ENCODE data around the gene CDK10.
"Not testable (repeated sequence)": the region's sequence is repeated elsewhere in the genome, so short reads cannot be mapped to it uniquely, and the experiment has no call there.

Gene CDK10

DNA sequence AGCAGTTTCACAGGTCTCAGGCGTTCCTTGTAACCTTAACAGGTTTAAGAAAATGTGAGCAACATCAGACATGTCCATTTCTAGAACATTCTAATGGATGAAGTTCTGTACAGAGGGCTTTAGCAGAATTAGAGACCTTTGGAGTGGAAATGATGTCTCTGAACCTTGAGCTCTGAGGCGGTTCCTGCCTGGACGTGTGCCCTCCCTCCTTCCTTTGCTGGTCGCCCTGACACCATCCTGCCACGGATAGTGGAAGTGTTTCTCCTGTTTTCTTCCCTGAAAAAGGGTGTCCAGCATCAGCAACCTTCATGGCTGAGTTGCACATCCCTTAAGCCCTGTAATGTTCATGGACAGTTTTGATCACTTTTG, 17.7 kb upstream of the CDK10 start:
- no peak for DNase-seq (ENCODE audit: low spot score)

DNA sequence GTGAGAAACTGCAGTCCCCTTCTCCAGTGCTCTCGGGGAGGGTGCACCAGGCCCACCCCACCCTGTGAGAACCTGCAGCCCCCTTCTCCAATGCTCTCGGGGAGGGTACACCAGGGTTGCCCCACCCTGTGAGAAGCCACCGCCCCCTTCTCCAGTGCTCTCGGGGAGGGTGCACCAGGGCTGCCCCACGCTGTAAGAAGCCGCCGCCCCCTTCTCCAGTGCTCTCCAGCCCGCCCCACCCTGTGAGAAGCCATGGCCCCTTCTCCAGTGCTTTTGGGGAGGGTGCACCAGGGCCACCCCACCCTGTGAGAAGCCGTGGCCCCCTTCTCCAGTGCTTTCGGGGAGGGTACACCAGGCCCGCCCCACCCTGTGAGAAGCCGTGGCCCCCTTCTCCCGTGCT, 16.7 kb upstream of the CDK10 start:
- peak; percentile 3 for DNase-seq (ENCODE audit: low spot score)

DNA sequence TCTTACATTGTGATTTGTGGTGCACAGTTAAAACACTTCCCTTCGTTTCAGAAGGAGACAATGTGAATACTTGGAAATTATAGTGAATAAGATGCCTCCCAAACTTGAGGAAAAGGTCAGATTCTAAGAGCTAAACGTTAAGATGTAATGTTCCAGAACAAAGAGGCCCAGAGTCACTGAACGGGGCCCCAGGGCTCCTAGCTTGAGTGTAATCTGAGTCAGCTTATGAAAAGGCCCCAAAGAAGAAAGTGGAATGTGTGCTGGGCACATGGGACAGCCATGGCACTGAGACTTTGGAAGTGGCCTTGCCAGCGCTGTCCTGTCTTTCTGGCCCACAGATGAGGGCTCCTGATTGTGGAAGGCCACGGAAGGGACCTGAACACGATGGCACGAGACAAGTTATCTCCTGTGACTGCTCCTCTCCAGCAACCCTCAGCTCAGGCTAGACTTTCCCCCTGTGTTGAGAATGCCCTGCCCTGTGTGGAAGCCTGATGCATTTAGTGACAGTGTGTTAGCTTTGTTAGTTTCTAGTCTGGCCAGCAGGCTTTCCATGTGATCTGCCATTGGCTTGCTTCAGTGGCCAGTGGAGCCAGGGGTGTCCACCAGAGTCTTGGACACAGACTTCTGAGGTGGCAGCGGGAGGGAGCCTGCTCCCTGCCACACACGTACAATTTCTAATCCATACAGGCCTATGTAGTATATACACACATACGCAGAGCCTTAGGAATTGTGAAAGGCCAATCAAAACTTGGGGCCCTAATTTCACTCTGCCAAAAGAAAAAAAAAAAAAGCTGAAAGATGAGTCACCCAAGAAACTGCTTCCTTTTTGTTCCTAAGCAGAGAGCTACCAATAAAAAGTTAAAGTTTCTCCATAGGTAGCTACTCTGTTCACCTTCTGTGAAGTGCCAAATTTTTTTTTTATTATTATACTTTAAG, 15.7 kb upstream of the CDK10 start:
- peak; percentile 9 for DNase-seq (ENCODE audit: low spot score)

GRCh38 chr16:89671565-89671964, 14.9 kb upstream of the CDK10 start:
- not testable (repeated sequence) for DNase-seq (ENCODE audit: low spot score)

DNA sequence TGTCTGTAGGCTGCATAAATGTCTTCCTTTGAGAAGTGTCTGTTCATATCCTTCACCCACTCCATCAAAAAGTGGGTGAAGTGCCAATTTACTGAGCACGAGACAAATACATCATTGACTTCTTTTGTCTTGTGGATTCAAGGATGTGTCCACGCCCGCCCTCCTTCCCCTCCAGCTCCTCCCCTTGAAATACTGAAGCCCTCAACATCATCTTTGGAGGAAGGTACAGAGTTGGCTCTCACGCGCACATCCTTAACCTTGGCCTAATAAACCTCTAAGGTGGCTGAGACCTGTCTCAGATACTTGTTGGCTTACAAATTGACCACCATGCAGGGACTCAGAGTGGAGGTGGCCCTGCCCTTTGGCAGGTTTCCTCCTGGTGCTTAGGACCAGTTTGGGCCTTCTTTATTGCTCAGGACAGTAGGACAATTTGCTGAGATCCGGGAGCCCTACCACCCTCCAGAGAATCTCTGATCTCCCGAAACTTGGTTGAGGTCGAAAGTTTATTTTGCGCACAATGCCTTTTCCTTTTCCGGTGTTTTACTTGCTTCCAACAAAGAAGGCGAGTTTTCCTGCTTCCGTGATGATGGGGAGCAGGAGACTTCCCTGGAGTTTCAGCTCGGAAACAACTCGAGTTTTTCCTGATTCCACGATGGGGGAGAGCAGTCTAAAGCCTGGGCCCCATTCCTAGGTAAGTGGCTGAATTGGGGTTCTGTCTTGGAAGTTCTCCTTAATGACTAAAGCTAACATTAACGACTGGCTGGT, 14.1 kb upstream of the CDK10 start:
- DNase-seq (ENCODE audit: low spot score), result no peak

GRCh38 chr16:89678258-89678657, 8.2 kb upstream of the CDK10 start:
- no peak for DNase-seq (ENCODE audit: low spot score)

DNA sequence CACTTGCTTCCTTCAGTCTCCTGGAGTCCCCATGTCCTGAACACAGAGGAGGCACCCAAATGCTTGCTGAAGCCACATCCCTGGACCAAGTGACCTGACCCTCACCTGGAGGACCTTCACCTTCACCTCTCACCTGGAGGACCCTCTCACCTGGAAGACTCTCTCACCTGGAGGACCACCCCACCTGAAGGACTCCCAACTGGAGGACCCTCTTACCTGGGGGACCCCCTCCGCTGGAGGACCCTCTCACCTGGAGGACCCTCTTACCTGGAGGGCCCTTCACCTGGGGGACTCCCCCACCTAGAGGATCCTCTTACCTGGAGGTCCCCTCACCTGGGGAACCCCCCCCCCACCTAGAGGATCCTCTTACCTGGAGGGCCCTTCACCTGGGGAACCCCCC, 573 bp upstream of the CDK10 start:
- no peak for DNase-seq (ENCODE audit: low spot score)

DNA sequence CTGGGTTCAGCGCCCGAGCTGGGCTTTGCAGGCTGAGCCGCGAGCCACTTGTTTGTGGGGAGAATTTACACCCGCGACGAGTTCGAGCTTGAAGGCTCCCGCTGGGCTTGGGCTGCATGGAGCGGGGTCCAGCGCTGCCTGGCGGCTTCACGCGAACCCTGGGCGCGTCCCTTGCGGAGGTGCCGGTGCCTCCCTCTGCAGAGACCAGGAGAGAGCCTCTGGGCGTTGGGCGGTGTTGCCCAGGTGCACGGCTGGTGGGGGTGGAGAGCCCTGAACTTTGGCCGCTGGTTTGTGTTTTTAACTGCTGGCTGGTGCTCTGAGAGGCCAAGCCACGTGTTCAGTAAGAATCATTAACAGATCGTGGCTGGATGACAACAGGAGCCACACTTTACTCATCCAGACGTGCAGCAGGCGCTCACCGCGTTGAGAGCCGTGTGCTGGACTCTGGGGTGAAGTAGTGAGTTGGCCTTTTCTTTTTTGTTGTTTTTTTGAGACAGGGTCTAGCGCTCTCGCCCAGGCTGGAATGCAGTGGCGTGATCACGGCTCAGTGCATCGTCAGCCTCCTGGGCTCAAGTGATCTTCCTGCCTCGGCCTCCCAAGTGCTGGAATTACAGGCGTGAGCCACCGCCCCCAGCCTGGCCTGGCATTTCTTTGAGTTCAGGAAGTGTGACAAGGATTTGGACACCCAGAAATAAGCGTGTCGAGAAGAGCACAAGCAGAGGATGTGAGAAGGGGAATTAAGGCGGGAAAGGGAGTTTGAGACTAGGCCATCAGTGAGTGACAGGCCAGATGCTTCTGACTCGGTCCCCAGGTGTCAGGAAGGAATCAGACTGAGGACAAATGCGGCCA, 827 bp downstream of the CDK10 start:
- no peak for DNase-seq (ENCODE audit: low spot score)

DNA sequence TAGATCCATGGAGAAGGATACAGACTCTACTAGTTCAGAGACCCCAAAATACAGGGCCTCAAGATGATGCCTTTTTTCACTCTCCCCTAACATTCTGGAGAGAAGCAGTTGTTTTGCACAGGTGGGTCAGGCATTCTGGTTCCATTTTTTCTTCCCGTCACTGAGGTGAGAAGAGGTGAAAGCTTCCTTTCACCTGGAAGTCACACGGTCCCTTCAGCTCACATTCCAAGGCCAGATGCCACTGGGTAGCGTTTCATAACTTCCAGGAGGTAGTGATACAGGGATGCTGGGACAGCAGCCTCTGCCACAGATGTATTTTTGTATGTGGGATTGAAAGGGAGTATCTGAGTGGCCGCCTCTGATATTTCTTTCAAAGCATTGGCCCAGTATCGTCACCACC, 1.9 kb downstream of the CDK10 start:
- DNase-seq (ENCODE audit: low spot score), result no peak

DNA sequence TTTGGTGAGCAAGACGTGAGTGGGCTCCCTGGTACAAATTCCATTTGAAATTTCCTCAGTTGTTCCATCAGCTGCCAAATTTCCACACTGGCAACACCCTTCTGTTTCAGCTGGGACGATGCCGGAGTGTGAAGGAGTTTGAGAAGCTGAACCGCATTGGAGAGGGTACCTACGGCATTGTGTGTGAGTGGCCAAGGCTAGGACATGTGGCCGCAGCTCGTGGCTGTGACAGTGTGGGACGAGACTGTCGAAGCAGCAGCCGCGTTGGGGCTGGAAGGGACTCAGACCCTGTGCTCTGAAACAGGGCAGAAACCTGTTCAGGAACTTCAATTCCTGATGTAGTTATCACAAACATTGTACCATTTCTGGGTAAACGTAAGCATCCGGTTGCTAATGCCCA, 2.7 kb downstream of the CDK10 start:
- no peak for DNase-seq (ENCODE audit: low spot score)

GRCh38 chr16:89689621-89690020, 3.1 kb downstream of the CDK10 start:
- DNase-seq (ENCODE audit: low spot score), result not testable (repeated sequence)

DNA sequence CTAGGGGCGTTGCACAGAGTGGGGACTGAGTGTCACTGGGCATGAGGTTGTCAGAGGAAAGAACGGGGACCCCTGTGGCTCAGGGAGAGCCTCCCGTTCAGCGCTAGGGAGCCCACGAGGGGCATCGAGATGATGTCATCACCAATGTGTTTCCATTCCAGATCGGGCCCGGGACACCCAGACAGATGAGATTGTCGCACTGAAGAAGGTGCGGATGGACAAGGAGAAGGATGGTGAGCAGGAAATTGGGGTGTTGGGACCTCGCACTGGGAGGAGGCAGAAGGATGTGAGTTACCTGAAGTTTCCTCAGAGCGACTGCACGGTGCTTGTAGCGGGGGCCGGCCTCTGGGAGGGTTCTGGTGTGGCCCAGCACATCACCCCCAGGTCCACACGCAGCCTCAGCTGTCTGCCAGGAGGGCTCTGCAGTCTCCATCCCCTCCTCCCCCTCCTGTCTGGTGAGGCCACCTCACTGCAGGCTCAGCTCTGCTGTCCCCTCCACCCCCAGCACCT, 4.0 kb downstream of the CDK10 start:
- DNase-seq (ENCODE audit: low spot score), result no peak

GRCh38 chr16:89691231-89691985, 4.9 kb downstream of the CDK10 start:
- no peak for DNase-seq (ENCODE audit: low spot score)

DNA sequence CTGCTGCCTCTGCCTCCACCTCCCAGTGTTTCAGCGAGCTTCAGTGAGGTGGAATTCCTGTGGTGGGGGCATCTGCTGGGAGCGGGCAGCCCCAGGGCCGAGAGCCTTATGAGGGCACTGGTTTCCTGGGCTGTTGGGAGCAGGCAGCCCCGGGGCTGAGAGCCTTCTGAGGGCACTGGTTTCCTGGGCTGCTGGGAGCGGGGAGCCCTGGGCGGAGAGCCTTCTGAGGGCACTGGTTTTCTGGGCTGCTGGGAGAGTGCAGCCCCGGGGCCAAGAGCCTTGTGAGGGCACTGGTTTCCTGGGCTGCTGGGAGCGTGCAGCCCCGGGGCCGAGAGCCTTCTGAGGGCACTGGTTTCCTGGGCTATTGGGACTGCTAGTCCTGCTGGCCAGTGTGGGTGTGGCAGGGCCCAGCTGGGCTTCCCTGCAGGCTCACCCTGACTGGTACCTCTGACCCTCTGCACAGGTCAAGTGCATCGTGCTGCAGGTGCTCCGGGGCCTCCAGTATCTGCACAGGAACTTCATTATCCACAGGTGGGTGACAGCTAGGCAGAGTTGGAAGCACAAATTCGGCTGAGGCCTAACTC, 5.6 kb downstream of the CDK10 start:
- no peak for DNase-seq (ENCODE audit: low spot score)

- no peak for DNase-seq (ENCODE audit: low spot score)
Observed at GRCh38 chr16:89693289-89693731, 6.8 kb downstream of the CDK10 start.

DNA sequence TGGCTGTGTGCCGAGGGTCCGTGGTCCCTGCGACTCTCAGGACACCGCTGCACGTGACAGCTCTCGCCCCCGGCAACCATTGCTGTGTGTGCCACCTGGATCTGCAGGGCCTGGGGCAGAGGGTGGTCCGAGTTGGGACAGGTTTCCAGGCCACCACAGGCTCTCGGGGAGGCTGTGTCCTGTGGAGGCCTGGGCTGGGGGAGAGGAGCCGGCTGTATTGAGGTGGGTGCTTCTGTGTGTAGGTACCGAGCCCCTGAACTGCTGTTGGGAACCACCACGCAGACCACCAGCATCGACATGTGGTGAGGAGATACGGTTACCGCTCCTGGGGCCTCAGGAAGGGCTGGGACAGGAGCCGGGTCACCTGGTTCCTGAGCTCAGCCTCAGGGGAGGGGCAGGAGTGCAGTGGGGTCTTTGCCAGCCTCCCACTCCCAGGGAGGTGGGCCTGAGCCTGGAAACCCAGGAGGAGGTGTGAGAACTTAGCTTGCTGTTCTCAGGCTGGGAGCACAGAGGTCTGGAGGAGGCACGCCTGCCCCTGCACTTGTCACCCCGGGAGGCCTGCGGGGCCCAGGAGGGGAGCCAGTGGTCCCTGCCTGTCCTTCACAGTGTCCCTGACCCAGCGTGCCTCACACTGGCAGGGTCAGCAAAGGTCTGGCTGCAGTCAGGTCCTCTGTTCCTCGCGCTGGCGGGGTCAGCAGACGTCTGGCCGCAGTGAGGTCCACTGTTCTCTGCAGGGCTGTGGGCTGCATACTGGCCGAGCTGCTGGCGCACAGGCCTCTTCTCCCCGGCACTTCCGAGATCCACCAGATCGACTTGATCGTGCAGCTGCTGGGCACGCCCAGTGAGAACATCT, 7.7 kb downstream of the CDK10 start:
- no peak for DNase-seq (ENCODE audit: low spot score)

GRCh38 chr16:89694784-89695085, 8.2 kb downstream of the CDK10 start:
- not testable (repeated sequence) for DNase-seq (ENCODE audit: low spot score)

DNA sequence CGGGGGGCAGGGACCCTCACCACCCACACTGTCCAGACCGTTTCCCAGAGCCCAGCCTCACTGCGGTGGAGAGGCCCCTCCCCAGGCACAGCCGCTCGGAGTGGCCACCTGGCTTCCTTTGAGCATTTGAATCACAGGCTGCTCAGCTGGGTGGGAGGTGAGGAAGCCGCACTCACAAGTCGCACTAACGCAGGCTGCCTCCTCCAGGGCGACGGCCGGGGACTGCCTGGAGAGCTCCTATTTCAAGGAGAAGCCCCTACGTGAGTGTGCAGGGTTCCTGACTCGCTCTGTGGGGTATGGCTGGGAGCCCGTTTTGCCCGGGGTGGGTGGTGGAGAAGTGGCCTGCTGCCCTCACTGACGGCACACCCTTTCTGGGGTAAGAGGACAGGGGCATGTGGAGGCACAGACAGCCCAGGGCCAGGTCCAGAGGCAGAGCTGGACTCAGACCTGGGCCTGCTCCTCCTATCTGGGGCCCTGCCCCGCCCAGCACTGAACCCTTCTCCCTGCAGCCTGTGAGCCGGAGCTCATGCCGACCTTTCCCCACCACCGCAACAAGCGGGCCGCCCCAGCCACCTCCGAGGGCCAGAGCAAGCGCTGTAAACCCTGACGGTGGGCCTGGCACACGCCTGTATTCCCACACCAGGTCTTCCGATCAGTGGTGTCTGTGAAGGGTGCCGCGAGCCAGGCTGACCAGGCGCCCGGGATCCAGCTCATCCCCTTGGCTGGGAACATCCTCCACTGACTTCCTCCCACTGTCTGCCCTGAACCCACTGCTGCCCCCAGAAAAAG, 8.8 kb downstream of the CDK10 start:
- DNase-seq (ENCODE audit: low spot score), result no peak
